HTERT RPE-1 (cell line): Measurements from ENCODE around the gene RSPH1.

Experiments
- in situ Hi-C: fragments of 300-500 bp; cut with MboI; formaldehyde crosslinking; loops from 4 replicates; pipeline ENCODE4 v1.14.3; 2020; ENCODE audit warnings: low sequenced_read_pairs

RSPH1 gene

DNA sequence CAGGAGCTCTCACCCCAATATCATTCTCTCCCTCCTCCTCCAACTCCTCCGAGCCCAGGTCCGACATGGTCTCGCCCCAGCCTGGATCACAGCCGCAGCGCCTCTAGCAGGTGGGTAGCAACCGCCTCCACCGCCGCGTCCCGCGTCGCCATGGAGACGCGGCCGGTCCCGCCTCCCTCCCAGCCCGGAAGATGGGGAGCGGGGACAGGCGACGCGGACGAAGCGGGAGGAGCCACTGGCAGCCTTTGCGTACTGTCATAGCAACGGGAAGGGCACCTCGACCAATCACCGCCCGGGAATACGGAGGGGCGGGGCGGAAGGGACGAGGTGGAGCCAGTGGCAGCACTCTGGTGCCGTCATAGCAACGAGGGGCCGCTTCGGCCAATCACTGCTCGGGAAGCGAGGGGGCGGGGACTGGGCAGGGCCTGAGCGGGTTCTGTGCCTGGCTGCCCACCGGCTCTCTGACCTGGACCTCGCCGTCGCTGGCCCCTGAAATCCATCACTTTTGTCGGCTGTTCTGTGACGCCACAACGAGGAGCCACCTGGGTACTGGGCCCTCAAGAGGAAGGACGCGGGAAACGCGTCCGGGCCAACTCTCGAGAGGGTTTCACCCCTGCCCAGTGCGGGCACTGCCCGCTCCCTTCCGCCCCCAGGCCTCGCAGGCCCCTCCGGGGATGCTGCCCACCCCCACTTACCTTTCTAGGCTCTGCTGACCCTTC lies at the start of gene RSPH1:
RSPH1 (minus strand) TSS at position 105 of the 719 bp plus-strand sequence; CDS start at position 67, 38 bp downstream.
- in situ Hi-C loops: no loop called here

- in situ Hi-C loops: no loop called here
These were observed 49.7 kb upstream of the RSPH1 start for GRCh38 chr21:42545745-42546144.

GRCh38 chr21:42545317-42545716 lies 49.3 kb upstream of the RSPH1 start:
- in situ Hi-C loops: no loop called here

- in situ Hi-C loops: no loop called here
These were observed 48.5 kb upstream of the RSPH1 start for GRCh38 chr21:42544544-42544943.

- in situ Hi-C loops: no loop called here
These were observed 47.3 kb upstream of the RSPH1 start for GRCh38 chr21:42543106-42543847.

DNA sequence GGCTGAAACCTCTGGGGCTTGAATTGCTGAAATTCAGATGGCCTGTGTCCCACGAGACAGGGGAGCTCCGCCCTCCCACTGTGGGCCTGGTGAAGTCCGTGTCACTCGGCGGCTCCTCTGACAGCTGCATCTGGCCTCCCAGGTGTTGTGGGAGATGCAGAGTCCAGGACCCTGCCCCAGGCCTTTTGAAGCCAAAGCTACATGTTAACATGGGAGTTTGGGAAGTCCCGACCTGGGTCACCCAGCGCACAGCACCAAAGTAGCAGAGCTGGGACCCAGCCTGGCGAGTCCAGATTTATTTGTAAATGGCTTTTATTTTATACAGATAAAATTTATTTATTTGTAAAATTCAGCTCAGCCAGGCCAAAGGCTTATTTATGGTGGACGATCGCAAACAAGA lies 46.6 kb upstream of the RSPH1 start:
- in situ Hi-C loops: no loop called here

DNA sequence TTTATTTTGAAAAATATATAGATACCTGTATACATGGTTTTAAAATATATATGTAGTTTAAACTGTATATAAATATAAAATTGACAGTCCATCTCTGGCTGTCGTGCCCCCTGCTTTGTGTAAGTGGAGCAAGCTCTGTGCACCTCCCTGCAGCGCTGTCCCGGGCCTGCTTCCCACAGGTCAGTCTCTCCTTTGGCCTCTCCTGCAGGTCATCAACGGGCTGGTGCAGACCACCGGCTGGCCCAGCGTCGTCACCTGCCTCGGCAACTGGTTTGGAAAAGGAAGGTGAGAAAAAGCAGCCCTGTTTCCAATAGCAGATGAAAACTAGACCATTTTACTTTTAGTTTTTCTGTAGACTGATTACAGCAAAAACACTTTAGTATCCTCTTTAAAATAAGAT lies 46.2 kb upstream of the RSPH1 start:
- in situ Hi-C loops: no loop called here

DNA sequence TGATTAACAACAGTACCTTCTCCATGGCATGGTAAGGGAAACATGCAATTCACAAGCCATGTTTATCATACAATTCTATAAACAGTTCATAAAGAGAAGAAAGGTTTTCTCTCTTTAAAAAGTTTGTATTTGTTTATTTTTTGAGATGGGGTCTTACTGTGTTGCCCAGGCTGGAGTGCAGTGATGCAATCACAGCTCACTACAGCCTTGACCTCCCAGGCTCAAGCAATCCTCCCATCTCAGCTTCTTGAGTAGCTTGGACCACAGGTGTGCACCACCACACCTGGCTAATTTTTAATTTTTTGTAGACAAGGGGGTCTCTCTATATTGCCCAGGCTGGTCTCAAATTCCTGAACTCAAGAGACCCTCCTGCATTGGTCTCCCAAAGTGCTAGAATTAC lies 45.6 kb upstream of the RSPH1 start:
- in situ Hi-C loops: no loop called here

- in situ Hi-C loops: no loop called here
These were observed 45.1 kb upstream of the RSPH1 start for GRCh38 chr21:42541174-42541573.

DNA sequence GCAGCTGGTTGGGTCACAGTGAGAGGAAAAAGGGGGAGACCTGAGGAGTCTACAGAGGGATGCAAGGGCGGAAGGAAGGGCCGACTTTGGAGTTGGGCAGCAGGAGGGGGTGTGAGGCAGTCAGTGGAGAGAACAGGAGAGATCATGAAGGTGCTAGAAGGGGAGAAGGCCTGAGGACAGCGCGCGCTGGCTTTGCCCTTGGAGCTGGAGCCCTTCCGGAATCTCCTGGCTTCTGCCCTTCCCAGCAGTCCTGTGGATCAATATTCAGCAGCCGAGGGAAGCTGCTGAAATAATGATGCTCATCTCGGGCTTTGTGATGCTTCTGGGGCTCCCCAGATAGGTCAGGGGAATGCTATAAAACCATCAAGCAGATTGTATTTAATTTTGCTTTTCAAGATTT lies 44.4 kb upstream of the RSPH1 start:
- in situ Hi-C loops: no loop called here

- in situ Hi-C loops: no loop called here
These were observed 43.9 kb upstream of the RSPH1 start for GRCh38 chr21:42539931-42540343.

GRCh38 chr21:42539342-42539741 lies 43.3 kb upstream of the RSPH1 start:
- in situ Hi-C loops: no loop called here

- in situ Hi-C loops: no loop called here
These were observed 42.7 kb upstream of the RSPH1 start for GRCh38 chr21:42538479-42539275.

- in situ Hi-C loops: no loop called here
These were observed 41.2 kb upstream of the RSPH1 start for GRCh38 chr21:42537106-42537742.

GRCh38 chr21:42536601-42537000 lies 40.6 kb upstream of the RSPH1 start:
- in situ Hi-C loops: no loop called here

DNA sequence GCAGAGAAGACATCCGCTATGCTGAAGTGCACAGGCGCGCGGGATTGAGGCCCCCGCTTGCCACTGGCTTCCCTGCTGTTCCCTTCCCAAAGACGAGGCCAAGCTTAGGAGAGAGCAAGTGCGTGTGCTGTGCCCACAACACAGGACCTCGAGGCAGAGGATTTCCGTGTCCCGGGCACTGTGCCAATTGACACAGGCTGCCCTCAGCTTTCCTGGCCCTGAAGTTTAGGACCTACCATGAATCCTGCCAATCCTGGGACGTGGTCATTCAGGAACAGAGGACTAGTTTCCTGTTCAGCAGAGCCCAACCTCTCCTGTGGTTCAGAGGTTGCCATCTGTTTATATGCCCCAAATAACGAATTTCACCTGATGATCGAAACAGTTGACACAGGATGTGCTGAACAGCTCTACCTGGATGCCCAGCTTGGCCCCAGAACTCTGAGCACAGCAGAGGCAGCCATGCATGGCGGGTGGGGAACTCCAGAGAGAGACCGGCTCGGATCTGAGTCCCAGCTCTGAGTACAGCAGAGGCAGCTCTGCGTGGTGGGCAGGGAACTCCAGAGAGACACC lies 39.7 kb upstream of the RSPH1 start:
- in situ Hi-C loops: no loop called here

DNA sequence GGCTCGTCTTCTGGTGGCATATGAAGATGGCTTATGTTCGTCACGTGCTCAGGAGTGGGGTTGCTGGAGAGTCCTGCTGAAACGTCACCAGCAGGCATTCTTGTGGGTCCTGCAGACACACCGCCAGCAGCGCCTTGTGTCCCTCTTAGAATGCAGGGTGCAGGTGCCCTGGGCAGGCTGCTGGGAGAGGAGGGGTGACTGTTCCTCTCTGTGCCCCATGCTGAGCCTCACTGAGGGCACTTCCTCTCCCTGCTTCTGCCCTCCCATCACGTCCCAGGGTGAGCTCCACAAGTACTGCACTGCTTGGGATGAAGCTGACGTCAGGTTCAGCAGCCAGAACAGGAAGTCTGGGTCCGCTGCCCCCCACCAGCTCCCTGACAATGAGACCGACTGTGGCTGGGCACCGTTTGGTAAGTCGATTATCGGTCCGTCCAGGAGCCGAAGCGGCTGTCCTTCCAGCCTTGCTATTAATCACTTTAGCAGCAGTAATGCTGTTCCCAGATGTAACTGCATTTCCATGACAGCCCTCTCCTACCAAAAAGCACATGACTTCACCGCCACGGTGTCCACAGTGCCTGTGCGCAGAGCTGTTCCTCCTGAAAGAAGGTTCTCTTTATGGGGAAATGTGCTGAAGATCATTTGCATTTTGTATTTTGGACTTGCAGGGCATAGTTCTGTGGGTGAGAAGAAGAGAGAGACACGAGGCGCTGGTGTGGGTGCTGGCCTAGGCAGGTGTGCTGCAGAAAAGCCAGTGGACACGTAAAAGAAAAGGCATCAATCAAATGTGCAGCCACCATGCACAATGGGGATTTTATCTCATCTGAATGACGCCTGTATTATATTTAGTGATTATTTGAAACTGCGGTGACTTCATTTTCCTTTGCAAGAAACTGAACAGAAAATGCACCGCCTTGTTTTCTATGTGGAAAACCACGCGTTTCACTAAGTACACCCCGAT lies 38.7 kb upstream of the RSPH1 start:
- in situ Hi-C loops: no loop called here

- in situ Hi-C loops: no loop called here
These were observed 37.9 kb upstream of the RSPH1 start for GRCh38 chr21:42533963-42534355.

DNA sequence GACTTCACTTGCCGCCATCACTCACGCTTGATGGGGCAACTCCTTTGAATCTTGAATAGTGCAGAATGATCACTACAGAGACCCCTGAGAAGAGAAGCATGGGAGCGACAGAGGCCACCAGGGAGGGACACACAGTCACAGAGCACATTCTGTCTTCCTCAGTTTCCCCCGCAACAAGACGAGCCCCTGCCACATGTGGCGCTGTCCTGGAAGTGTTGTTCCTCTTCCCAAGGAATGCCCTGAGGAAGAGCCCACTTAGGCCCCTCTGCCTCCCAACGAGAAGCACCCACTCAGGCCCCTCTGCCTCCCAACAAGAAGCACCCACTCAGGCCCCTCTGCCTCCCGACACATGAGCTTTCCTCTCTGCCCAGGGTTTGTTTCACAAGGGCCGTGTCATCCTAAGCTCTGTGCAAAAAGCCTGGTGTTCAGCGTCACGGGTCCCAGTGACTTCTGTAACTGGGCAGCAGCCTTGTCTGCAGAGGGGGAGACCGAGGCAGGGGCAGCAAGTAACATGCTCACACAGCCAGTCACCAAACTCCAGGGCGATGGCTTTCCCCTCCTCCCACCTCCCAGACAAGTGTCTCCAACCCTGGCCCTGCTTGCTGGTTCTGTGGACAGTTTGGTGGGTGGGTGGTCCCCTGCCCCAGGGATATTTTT lies 37.4 kb upstream of the RSPH1 start:
- in situ Hi-C loops: no loop called here
